GM20000 (cell line): ENCODE results near the gene DDX55.

Experiments used
- DNase-seq: peaks from one replicate; pipeline ENCODE4 v3.0.0; 2012; ENCODE audit warnings: low spot score
- TF ChIP-seq, protein P1 (sequence below): IDR thresholded peaks from 2 replicates; pipeline ENCODE4 v1.5.1; 2012; ENCODE audit warnings: mild to moderate bottlenecking, control low read depth; ENCODE audit errors: extremely low read depth, missing control alignments

Gene DDX55

GRCh38 chr12:123617144-123617543 lies 15.2 kb downstream of the DDX55 start:
- TF ChIP-seq, protein P1, sequence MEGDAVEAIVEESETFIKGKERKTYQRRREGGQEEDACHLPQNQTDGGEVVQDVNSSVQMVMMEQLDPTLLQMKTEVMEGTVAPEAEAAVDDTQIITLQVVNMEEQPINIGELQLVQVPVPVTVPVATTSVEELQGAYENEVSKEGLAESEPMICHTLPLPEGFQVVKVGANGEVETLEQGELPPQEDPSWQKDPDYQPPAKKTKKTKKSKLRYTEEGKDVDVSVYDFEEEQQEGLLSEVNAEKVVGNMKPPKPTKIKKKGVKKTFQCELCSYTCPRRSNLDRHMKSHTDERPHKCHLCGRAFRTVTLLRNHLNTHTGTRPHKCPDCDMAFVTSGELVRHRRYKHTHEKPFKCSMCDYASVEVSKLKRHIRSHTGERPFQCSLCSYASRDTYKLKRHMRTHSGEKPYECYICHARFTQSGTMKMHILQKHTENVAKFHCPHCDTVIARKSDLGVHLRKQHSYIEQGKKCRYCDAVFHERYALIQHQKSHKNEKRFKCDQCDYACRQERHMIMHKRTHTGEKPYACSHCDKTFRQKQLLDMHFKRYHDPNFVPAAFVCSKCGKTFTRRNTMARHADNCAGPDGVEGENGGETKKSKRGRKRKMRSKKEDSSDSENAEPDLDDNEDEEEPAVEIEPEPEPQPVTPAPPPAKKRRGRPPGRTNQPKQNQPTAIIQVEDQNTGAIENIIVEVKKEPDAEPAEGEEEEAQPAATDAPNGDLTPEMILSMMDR = no peak
- DNase-seq = no peak

- TF ChIP-seq, protein P1 = no peak
- DNase-seq = no peak
These were observed 15.7 kb downstream of the DDX55 start for GRCh38 chr12:123617580-123617979.

DNA sequence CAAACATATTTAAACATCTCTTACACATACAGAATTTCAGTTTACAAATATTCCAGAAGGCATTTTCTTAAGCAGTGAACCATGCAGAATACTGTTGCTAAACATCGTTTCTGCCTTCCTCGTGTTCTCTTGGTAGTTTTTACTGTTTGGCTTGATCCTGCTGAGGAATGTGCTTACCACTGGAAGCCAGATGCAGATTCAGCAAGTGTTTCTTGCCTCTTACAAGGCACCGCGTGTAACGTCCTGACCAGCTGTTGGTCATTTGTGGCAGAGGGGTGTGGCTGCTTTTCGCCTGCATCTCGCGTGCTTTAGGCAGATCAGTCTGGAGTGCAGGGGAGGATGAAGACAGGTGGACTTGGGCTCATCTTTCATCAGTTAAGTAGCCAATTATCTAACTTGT lies 19.2 kb downstream of the DDX55 start:
- TF ChIP-seq, protein P1 = no peak
- no peak for DNase-seq

DNA sequence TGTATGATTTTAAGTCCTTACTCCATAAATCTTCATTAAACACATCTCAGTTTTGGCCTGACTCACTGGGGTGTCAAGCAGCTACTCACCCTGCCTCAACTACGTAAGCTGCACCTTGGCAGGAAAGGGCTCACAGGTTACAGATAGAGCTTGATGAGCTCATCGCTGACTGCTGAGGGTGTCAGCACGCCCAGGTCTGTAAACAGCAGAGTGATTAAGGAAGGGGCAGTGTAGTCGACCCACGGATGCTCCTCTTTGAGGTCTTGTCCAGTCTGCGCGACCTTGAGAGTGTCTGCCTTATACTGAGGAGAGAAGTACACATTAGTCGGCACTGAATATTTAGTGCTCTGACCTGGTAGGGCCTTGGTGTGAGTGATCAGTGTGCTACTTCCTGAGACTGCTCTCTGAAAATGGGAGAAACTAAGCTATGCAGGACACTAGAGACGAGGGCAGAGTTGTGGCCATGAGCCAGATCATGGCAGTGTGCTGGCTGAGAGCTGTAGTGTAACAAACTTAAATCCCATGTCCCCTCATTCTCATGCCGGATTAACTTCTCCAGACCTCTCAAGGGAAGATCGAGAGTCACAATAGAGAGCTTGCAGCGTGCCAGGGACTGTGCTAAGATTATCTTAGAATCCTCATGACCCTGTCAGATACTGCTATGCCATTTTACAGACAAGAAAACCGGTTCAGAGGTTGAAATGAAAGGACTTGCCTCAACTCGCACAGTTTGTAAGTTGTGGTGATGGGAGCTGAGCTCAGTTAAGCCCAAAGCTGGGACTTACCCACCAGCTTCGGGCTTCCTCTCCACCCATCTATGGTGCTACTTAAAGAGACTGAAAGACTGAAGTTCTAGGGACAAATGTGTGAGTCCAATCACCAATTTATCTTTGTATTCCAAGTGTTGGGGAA lies 20.0 kb downstream of the DDX55 start:
- TF ChIP-seq, protein P1 = no peak

DNA sequence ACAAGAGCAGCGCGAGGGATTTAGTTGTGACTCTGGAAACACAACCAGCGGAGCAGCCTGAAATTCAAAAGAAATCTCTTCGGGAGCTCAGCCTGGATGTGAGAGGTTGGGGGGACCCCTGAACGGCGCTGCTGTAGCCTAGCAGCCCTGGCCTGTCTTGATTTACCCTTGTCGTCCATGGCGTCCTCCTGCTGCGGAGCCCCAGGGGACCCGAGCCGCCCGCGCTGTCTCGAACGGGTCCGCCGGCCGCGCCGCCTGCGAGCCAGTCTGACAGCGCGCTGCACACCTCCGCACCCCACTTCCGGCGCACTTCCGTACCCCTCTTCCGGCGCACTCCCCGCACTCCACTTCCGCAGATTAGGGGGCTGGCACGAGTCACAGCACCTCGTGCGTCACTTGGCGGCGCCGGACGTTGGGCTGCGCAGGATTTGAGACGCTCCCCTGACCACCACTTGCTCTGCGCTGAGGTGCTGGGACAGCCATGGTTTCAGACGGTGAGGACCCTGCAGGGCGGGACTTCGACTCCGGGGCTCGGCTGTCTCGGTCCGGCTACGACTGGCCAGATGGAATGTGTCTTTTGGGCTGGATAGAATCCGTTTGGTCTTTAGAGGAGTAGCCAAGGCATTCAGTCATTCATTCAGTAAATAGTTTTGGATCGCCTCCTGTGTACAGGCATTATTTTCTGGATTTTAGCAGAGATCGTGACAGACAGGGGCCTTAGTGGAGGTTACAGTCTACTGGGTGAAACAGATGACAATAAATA lies 31.7 kb downstream of the DDX55 start, which contains the start of the genes EIF2B1 and GTF2H3:
Gene EIF2B1, minus strand, starts transcription at position 308 of the 763 bp plus-strand sequence. Its CDS starts 129 bp downstream, at position 179.
Gene GTF2H3, plus strand, starts transcription at position 451 of the 763 bp plus-strand sequence. Its CDS starts 31 bp downstream, at position 482.
- peak; percentile 97 for DNase-seq
- TF ChIP-seq, protein P1 = no peak

More for the DNA sequence above, 20.0 kb downstream of the DDX55 start:
- no peak for DNase-seq

DNA sequence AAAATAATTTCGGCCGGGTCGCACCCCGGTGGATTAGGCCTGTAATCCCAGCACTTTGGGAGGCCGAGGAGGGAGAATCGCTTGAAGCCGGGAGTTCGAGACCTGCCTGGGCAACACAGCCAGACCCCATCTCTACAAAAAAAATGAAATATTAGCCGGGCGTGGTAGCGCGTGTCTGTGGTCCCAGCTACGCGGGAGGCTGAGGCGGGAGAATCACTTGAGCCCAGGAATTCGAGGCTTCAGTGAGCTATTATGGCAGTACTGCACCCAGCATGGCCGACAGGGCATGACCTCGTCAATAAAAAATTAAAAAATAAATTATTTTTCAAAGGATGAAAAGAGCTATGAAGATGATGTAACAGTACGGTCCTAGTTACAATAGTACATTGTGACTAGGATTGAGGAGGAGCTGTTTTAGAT lies 32.3 kb downstream of the DDX55 start:
- DNase-seq = no peak
- TF ChIP-seq, protein P1 = no peak
